G401 (cell line): Measurements from ENCODE around the gene SLPI. TPM values are rescaled to one million over a fixed set of nuclear protein-coding genes. Genes with fewer than 3 reads are reported as not detected.

Experiments used
- DNase-seq: peaks from one replicate; pipeline ENCODE4 v3.0.0-alpha.2; 2015; ENCODE audit warnings: low spot score
- in situ Hi-C: cut with HindIII; loops from 2 replicates; pipeline ENCODE4 v1.10.0; 2016; ENCODE audit warnings: low sequenced_read_pairs, mixed read lengths
- total RNA-seq: library from RNA; depleted of rRNA; stranded (reverse); fragments of >200 nt; shearing (Covaris generic); gene quantifications from 2 replicates; pipeline ENCODE4 v1.2.3, GENCODE V29; 2014; rRNA removed

SLPI gene
- total RNA-seq, 1 experiment from 2014 or later = not detected

- no peak for DNase-seq
- in situ Hi-C loops = no loop called here
Measured at GRCh38 chr20:45229264-45230056, 24.9 kb downstream of the SLPI start.

- DNase-seq = no peak
- in situ Hi-C loops = no loop called here
Measured at GRCh38 chr20:45226287-45226686, 28.1 kb downstream of the SLPI start.

- no peak for DNase-seq
- in situ Hi-C loops = no loop called here
Measured at GRCh38 chr20:45223136-45223535, 31.2 kb downstream of the SLPI start.

GRCh38 chr20:45221076-45221475 is 33.3 kb downstream of the SLPI start, which contains the start of gene SEMG2:
SEMG2 (plus strand) TSS chr20:45221373; CDS start chr20:45221390, 17 bp downstream.
- DNase-seq = no peak

GRCh38 chr20:45218636-45219035 is 35.7 kb downstream of the SLPI start:
- DNase-seq = no peak
- in situ Hi-C loops = no loop called here

More at GRCh38 chr20:45221076-45221475, 33.3 kb downstream of the SLPI start, which contains the start of gene SEMG2:
- in situ Hi-C loops = no loop called here

- in situ Hi-C loops = no loop called here
- no peak for DNase-seq
Measured at GRCh38 chr20:45218124-45218523, 36.2 kb downstream of the SLPI start.

- DNase-seq = no peak
- in situ Hi-C loops = no loop called here
Measured at GRCh38 chr20:45212836-45213235, 41.5 kb downstream of the SLPI start.

GRCh38 chr20:45211569-45212474 is 42.5 kb downstream of the SLPI start:
- no peak for DNase-seq
- in situ Hi-C loops = no loop called here

GRCh38 chr20:45209924-45210323 is 44.4 kb downstream of the SLPI start:
- DNase-seq = no peak
- in situ Hi-C loops = no loop called here

- in situ Hi-C loops = no loop called here
- DNase-seq = no peak
Measured at GRCh38 chr20:45206725-45207124, 47.6 kb downstream of the SLPI start, which contains the start of gene SEMG1. SEMG1 (plus strand) TSS chr20:45207033; CDS start chr20:45207054, 21 bp downstream.

Other genes starting within 250 kb of the SLPI start
- gene KCNS1, start 153.4 kb downstream of the SLPI start, total RNA-seq = not detected in 2 replicates
- gene WFDC5, start 139.4 kb downstream of the SLPI start, total RNA-seq = not detected in 2 replicates
- not detected in 2 replicates for gene WFDC12, start 130.1 kb downstream of the SLPI start, total RNA-seq
- not detected in 2 replicates for gene PI3, start 79.7 kb downstream of the SLPI start, total RNA-seq
- not detected in 2 replicates for gene SEMG1, start 47.5 kb downstream of the SLPI start, total RNA-seq
- gene SEMG2, start 33.2 kb downstream of the SLPI start, total RNA-seq = not detected in 2 replicates
- gene RBPJL, start 52.3 kb upstream of the SLPI start, total RNA-seq = not detected in 2 replicates
- gene MATN4, start 53.7 kb upstream of the SLPI start, total RNA-seq = not detected in 2 replicates
- gene SDC4, start 93.9 kb upstream of the SLPI start, total RNA-seq = 16.4 and 24.7 TPM in 2 replicates
- gene SYS1, start 108.6 kb upstream of the SLPI start, total RNA-seq = 13.0 and 21.9 TPM in 2 replicates
- gene TP53TG5, start 123.8 kb upstream of the SLPI start, total RNA-seq = not detected in 2 replicates
- 0.86 and 5.7 TPM in 2 replicates for gene DBNDD2, start 153.7 kb upstream of the SLPI start, total RNA-seq
- 25.2 and 31.0 TPM in 2 replicates for gene PIGT, start 161.6 kb upstream of the SLPI start, total RNA-seq
- gene WFDC2, start 215.2 kb upstream of the SLPI start, total RNA-seq = not detected in 2 replicates